Small intestine (tissue), 7 donors: ENCODE results near the gene PFDN5. TPM values are rescaled to one million over a fixed set of nuclear protein-coding genes. Genes with fewer than 3 reads are reported as not detected.
"Not testable (repeated sequence)": the region's sequence is repeated elsewhere in the genome, so short reads cannot be mapped to it uniquely, and the experiment has no call there.

Experiments used
- DNase-seq, 2 donors: peaks; one replicate each; pipeline versions ENCODE4 v3.0.0 to v3.0.0-alpha.2; 2013
- FAIRE-seq: peaks from 2 replicates; lab custom pipeline; 2012; peaks lifted over from hg19 to GRCh38; lab: Jason Lieb, UNC
- H3K27ac ChIP-seq, 3 donors: one replicate each; pipeline ENCODE4 v1.5.1; 2013; ENCODE audit warnings: low read length in 2 of 3, mild to moderate bottlenecking in 2 of 3, control low read depth in 1 of 3, inconsistent platforms in 1 of 3, low read depth in 1 of 3, moderate library complexity in 1 of 3
- H3K27me3 ChIP-seq, 3 donors: one replicate each; pipeline ENCODE4 v1.6.1; 2013; ENCODE audit warnings: low read length in 3 of 3, inconsistent platforms in 1 of 3; ENCODE audit not compliant: control insufficient read depth in 3 of 3, insufficient read depth in 3 of 3
- H3K36me3 ChIP-seq, 3 donors: one replicate each; pipeline ENCODE4 v1.6.1; 2013; ENCODE audit warnings: low read length in 3 of 3, inconsistent platforms in 1 of 3, low read depth in 1 of 3, mild to moderate bottlenecking in 1 of 3, moderate library complexity in 1 of 3; ENCODE audit not compliant: control insufficient read depth in 3 of 3, insufficient read depth in 2 of 3
- H3K4me1 ChIP-seq, 3 donors: one replicate each; pipeline ENCODE4 v1.6.1; 2013; ENCODE audit warnings: low read length in 2 of 3, inconsistent platforms in 1 of 3, low read depth in 1 of 3, mild to moderate bottlenecking in 1 of 3, moderate library complexity in 1 of 3; ENCODE audit not compliant: control insufficient read depth in 3 of 3, insufficient read depth in 2 of 3
- H3K4me3 ChIP-seq, 3 donors: one replicate each; pipeline ENCODE4 v1.5.1; 2013; ENCODE audit warnings: low read length in 3 of 3, control low read depth in 1 of 3, inconsistent platforms in 1 of 3, low read depth in 1 of 3, mild to moderate bottlenecking in 1 of 3, moderate library complexity in 1 of 3
- H3K9me3 ChIP-seq, 2 donors: one replicate each; pipeline ENCODE4 v1.6.1; 2013; ENCODE audit warnings: low read depth in 1 of 2, low read length in 1 of 2; ENCODE audit not compliant: control insufficient read depth in 2 of 2, insufficient read depth in 1 of 2
- WGBS, 3 donors: extraction: QIAGEN DNeasy Blood & Tissue Kit; methylation state at CpG; one replicate each; pipeline ENCODE4 v1.1.7; 2013; 5-methylcytosine and 5-hydroxymethylcytosine counted together
- polyA plus RNA-seq, 4 donors: library from polyadenylated mRNA; stranded (reverse) in 3 of 4; unstranded in 1 of 4; fragments of 200-250 nt in 3 of 4; fragments of 120-200 nt in 1 of 4; gene quantifications; one replicate each; pipeline versions ENCODE4 v1.2.1 to v1.2.3, GENCODE V29; 2013
- donor health status: healthy with polysubstance abuse.
- donor health status: control.
- donor health status: control.
- donor health status: Bipolar disorder and iron deficiency.
- donor health status: healthy.

The PFDN5 gene
- polyA plus RNA-seq, 4 donors: 620 to 1,223 (median 795) TPM

DNA sequence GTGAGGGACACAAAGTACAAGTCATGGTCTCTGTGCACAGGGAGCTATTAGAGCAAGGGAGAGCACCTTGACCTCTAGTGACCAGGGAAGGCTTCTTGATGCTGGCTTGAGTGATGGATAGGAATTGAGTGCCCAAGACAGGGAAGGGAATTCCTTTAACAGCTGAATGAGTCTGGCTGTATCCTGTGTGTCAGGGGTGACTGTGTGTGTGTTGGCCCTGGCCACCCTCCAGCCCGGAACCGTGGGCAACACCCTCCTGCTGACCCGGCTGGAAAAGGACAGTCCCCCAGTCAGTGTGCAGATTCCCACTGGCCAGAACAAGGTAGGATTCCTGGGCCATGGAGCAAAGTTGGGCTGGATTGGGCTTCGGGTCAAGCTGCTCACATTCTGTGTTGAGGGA lies 5.5 kb upstream of the PFDN5 start:
- H3K4me1 ChIP-seq: peaks cover 0 to 3% (median 0%) of the 10 kb centered on the region in 3 donors
- no peaks in the 10 kb centered on the region for H3K9me3 ChIP-seq
- FAIRE-seq: no peak
- 88 to 91% (median 90%) methylated on average over 4 of the region's 4 CpGs for WGBS, 3 donors
- DNase-seq: no peak
- H3K36me3 ChIP-seq: peaks cover 2 to 70% (median 19%) of the 10 kb centered on the region in 3 donors
- H3K27ac ChIP-seq: no peak overlapping the region
- H3K27me3 ChIP-seq: no peaks in the 10 kb centered on the region
- no peak overlapping the region for H3K4me3 ChIP-seq

DNA sequence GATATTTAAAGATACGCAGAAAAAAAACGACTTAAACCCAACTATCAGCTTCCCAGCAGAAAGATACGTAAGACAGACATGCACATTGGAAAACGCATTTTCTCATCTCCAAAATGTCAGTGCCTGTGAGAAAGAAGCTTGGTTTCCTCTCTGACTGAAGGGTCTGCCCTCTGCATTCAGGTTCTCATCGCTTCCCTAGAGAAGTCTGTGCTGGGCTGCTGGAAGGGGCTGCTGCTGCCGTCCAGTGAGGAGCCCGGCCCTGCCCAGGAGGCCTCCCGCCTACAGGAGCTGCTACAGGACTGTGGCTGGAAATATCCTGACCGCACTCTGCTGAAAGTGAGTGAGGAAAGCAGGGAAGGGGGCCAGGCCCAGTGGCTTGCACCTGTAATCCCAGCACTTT lies 4.7 kb upstream of the PFDN5 start:
- 90 to 93% (median 92%) methylated on average over 9 of the region's 9 CpGs for WGBS, 3 donors
- H3K36me3 ChIP-seq: peaks cover 2 to 67% (median 17%) of the 10 kb centered on the region in 3 donors
- H3K9me3 ChIP-seq: no peaks in the 10 kb centered on the region
- H3K27ac ChIP-seq: no peak overlapping the region
- H3K4me1 ChIP-seq: peaks cover 0 to 6% (median 0%) of the 10 kb centered on the region in 3 donors
- no peaks in the 10 kb centered on the region for H3K27me3 ChIP-seq
- FAIRE-seq: no peak
- DNase-seq: no peak
- H3K4me3 ChIP-seq: no peak overlapping the region

DNA sequence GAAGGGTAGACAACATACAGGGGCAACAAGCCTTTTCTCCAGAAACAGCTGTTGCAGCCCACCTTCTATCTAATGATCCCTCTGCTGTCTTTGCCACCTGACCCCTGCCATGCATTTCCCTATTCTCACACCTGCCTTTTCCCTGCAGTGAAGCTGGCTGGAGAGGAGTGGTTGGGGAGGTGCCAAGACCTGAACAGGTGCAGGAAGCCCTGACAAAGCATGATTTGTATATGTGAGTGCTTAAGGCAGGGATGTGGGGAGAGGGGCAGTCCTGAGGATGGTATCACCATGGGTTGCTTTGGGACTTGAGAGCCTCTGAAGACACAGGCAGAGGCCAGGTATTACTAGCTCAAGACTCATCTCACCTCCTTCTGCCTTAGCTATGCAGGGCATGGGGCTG lies 2.9 kb upstream of the PFDN5 start:
- H3K27ac ChIP-seq: no peak overlapping the region
- no peak for FAIRE-seq
- H3K9me3 ChIP-seq: no peaks in the 10 kb centered on the region
- no peaks in the 10 kb centered on the region for H3K27me3 ChIP-seq
- H3K4me3 ChIP-seq: no peak overlapping the region
- peaks cover 2 to 60% (median 17%) of the 10 kb centered on the region in 3 donors for H3K36me3 ChIP-seq
- peaks cover 0 to 10% (median 0%) of the 10 kb centered on the region in 3 donors for H3K4me1 ChIP-seq
- peak in 1 of 2 donors; percentile 12 for DNase-seq

DNA sequence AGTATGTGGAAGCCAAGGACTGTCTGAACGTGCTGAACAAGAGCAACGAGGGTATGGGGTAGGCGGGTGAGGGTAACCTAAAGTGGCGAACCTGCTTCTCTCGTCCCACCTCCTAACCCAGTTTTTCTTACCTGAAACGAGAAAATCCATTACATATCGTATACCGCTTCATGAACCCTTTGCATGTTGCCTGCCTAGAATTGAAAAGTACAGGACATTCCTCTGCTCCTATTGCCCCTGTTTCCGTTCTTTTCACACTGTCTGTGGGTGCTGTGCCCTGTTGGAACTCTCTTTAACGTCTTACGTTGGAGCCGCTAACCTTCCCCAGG lies 513 bp downstream of the PFDN5 start:
- H3K4me3 ChIP-seq: peak overlapping the region; percentile 51 to 90 (median 70)
- WGBS, 3 donors: 1 to 6% (median 4%) methylated on average over 12 of the region's 12 CpGs
- no peak for FAIRE-seq
- no peaks in the 10 kb centered on the region for H3K9me3 ChIP-seq
- DNase-seq: no peak
- peaks cover 2 to 20% (median 7%) of the 10 kb centered on the region in 3 donors for H3K4me1 ChIP-seq
- peaks cover 2 to 44% (median 6%) of the 10 kb centered on the region in 3 donors for H3K36me3 ChIP-seq
- H3K27me3 ChIP-seq: no peaks in the 10 kb centered on the region
- H3K27ac ChIP-seq: peak overlapping the region; percentile 63 to 79 (median 76)

GRCh38 chr12:53297106-53297505 lies 1.8 kb downstream of the PFDN5 start:
- not testable (repeated sequence) for DNase-seq, FAIRE-seq, H3K9me3 ChIP-seq, H3K27ac ChIP-seq, H3K4me3 ChIP-seq, H3K27me3 ChIP-seq
- Histone ChIP-seq H3K36me3 (peaks cover 0 to 43% (median 1%) of the 10 kb centered on the region in 3 donors), H3K4me1 (peaks cover 2 to 23% (median 10%) of the 10 kb centered on the region in 3 donors)
- 97% methylated on average over 10 of the region's 10 CpGs for WGBS, 3 donors

- H3K4me3 ChIP-seq: no peak overlapping the region
- 62 to 68% (median 64%) methylated on average over 5 of the region's 5 CpGs for WGBS, 3 donors
- no peaks in the 10 kb centered on the region for H3K9me3 ChIP-seq
- FAIRE-seq (no peak), DNase-seq (no peak)
- H3K36me3 ChIP-seq: peaks cover 0 to 42% (median 1%) of the 10 kb centered on the region in 3 donors
- no peak overlapping the region for H3K27ac ChIP-seq
- H3K4me1 ChIP-seq: peaks cover 2 to 23% (median 10%) of the 10 kb centered on the region in 3 donors
- no peaks in the 10 kb centered on the region for H3K27me3 ChIP-seq
Observed at GRCh38 chr12:53298164-53298563, 2.8 kb downstream of the PFDN5 start.

DNA sequence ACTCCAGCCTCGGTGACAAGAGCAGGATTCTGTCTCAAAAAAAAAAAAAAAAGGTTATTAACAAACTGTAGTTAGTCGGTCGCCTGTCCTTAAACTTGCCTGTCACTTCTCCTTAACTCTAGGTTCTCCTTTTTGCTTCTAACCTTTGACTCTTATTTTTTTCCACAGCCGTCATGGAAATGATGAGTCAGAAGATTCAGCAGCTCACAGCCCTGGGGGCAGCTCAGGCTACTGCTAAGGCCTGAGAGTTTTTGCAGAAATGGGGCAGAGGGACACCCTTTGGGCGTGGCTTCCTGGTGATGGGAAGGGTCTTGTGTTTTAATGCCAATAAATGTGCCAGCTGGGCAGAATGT lies 3.7 kb downstream of the PFDN5 start:
- H3K4me1 ChIP-seq: peaks cover 2 to 23% (median 10%) of the 10 kb centered on the region in 3 donors
- 29 to 44% (median 38%) methylated on average over 5 of the region's 5 CpGs for WGBS, 3 donors
- DNase-seq: peak in 1 of 2 donors; percentile 44

GRCh38 chr12:53299454-53300180 lies 4.3 kb downstream of the PFDN5 start, which contains the start of gene MYG1:
MYG1 (plus strand) TSS chr12:53299695; CDS start chr12:53299738, 43 bp downstream.
- FAIRE-seq (no peak), DNase-seq (peak; percentile 95)
- 0 to 1% (median 1%) methylated on average over 45 to 51 of the region's 51 CpGs for WGBS, 3 donors
- Histone ChIP-seq H3K4me3 (peak within 1 kb of the TSS; percentile 55 to 77 (median 74)), H3K36me3 (peaks cover 0 to 48% (median 2%) of the 10 kb centered on the region in 3 donors), H3K4me1 (peaks cover 2 to 23% (median 10%) of the 10 kb centered on the region in 3 donors), H3K27ac (peak within 1 kb of the TSS; percentile 34 to 57 (median 47)), H3K9me3 (no peaks in the 10 kb centered on the region), H3K27me3 (no peaks in the 10 kb centered on the region)

More for the DNA sequence above, 3.7 kb downstream of the PFDN5 start:
- Histone ChIP-seq H3K4me3 (peak overlapping the region in 2 of 3 donors; percentile 74 to 77), H3K27ac (peak overlapping the region in 2 of 3 donors; percentile 47 to 57), H3K36me3 (peaks cover 0 to 43% (median 2%) of the 10 kb centered on the region in 3 donors), H3K9me3 (no peaks in the 10 kb centered on the region), H3K27me3 (no peaks in the 10 kb centered on the region)
- FAIRE-seq: no peak
